A673 (cell line): ENCODE measurements around the gene EPHB3.

Source experiments
- EZH2 ChIP-seq: fragments of 200-600 bp; sonication (generic); IDR thresholded peaks from 2 replicates; pipeline ENCODE4 v1.6.1; 2017; ENCODE audit warnings: borderline replicate concordance, low read depth, mild to moderate bottlenecking, mixed read lengths, antibody characterized with exemption, low read length; ENCODE audit not compliant: poor library complexity, severe bottlenecking
- TF ChIP-seq, protein P1 (sequence below): fragments of 300-800, 200-600 bp; sonication (generic); conservative IDR thresholded peaks from 2 replicates; pipeline ENCODE4 v1.5.1; 2017; ENCODE audit warnings: low read depth, mild to moderate bottlenecking, antibody characterized with exemption, low read length, moderate library complexity, mixed read lengths

DNA sequence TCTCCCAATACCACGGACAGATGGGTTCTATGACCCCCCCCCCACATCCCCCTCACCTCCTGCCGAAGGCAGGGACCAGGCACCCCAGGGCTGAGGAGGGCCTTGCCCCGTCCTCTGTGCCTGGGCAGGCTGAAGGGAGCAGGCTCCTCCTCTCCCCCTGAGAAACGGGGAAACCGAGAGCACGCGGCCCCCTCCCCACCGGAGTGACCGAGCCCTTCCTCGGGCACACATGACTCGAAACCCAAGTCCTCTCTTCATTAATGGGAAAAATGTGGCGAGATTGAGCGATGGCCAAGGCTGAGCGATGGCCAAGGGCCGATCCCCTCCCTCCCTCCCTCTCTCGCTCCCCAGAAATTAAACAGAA, 7.0 kb downstream of the EPHB3 start:
- TF ChIP-seq, protein P1, sequence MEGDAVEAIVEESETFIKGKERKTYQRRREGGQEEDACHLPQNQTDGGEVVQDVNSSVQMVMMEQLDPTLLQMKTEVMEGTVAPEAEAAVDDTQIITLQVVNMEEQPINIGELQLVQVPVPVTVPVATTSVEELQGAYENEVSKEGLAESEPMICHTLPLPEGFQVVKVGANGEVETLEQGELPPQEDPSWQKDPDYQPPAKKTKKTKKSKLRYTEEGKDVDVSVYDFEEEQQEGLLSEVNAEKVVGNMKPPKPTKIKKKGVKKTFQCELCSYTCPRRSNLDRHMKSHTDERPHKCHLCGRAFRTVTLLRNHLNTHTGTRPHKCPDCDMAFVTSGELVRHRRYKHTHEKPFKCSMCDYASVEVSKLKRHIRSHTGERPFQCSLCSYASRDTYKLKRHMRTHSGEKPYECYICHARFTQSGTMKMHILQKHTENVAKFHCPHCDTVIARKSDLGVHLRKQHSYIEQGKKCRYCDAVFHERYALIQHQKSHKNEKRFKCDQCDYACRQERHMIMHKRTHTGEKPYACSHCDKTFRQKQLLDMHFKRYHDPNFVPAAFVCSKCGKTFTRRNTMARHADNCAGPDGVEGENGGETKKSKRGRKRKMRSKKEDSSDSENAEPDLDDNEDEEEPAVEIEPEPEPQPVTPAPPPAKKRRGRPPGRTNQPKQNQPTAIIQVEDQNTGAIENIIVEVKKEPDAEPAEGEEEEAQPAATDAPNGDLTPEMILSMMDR: no peak
- TF ChIP-seq EZH2: no peak
